Chondrocyte (in vitro differentiated cells): ENCODE data around the gene RNF125. TPM values are rescaled to one million over a fixed set of nuclear protein-coding genes. Genes with fewer than 3 reads are reported as not detected.
"Not testable (repeated sequence)": the region's sequence is repeated elsewhere in the genome, so short reads cannot be mapped to it uniquely, and the experiment has no call there.

Experiments
- DNase-seq: peaks from one replicate; pipeline ENCODE4 v3.0.0; 2021; ENCODE audit warnings: mixed read lengths, low spot score
- H3K27ac Mint-ChIP-seq: one replicate; pipeline ENCODE4 v1.8.0; 2021; ENCODE audit warnings: mild to moderate bottlenecking, moderate library complexity, mixed read lengths; ENCODE audit not compliant: unreplicated experiment
- H3K27me3 Mint-ChIP-seq: 2 replicates; pipeline ENCODE4 v1.8.0; 2021; ENCODE audit warnings: low read depth, mixed read lengths
- H3K36me3 Mint-ChIP-seq: 2 replicates; pipeline ENCODE4 v1.8.0; 2021; ENCODE audit warnings: low read depth, mixed read lengths
- H3K4me1 Mint-ChIP-seq: 2 replicates; pipeline ENCODE4 v1.8.0; 2021; ENCODE audit warnings: low read depth, mild to moderate bottlenecking, mixed read lengths
- H3K4me3 Mint-ChIP-seq: one replicate; pipeline ENCODE4 v1.8.0; 2021; ENCODE audit warnings: mild to moderate bottlenecking, moderate library complexity, mixed read lengths; ENCODE audit not compliant: unreplicated experiment
- H3K9me3 Mint-ChIP-seq: 2 replicates; pipeline ENCODE4 v1.8.0; 2021; ENCODE audit warnings: low read depth, mixed read lengths
- CTCF ChIP-seq: fragments of 200-600 bp; sonication (generic); IDR thresholded peaks from 2 replicates; pipeline ENCODE4 v1.5.0; 2021; ENCODE audit warnings: antibody characterized with exemption, mild to moderate bottlenecking, moderate library complexity
- total RNA-seq: library from RNA; stranded (reverse); gene quantifications from 3 replicates; pipeline ENCODE4 v1.2.1, GENCODE V29; 2021

The RNF125 gene
- total RNA-seq, 1 donor from 2014 or later: 0.60 TPM

- H3K27ac Mint-ChIP-seq: no peak overlapping the region
- no peak for DNase-seq
Measured at GRCh38 chr18:32078845-32079244, 60.2 kb downstream of the RNF125 start.

GRCh38 chr18:32081881-32082280 lies 63.3 kb downstream of the RNF125 start:
- no peak for DNase-seq

More at GRCh38 chr18:32078845-32079244, 60.2 kb downstream of the RNF125 start:
- peaks cover 2% of the 10 kb centered on the region for H3K9me3 Mint-ChIP-seq
- no peak overlapping the region for H3K4me3 Mint-ChIP-seq
- H3K27me3 Mint-ChIP-seq: peaks cover 1% of the 10 kb centered on the region
- no peaks in the 10 kb centered on the region for H3K36me3 Mint-ChIP-seq
- H3K4me1 Mint-ChIP-seq: peaks cover 8% of the 10 kb centered on the region
- TF ChIP-seq CTCF: no peak

GRCh38 chr18:32083781-32084180 lies 65.2 kb downstream of the RNF125 start:
- no peak overlapping the region for H3K4me3 Mint-ChIP-seq
- no peak overlapping the region for H3K27ac Mint-ChIP-seq
- peaks cover 1% of the 10 kb centered on the region for H3K27me3 Mint-ChIP-seq
- H3K4me1 Mint-ChIP-seq: peaks cover 14% of the 10 kb centered on the region
- no peak for TF ChIP-seq CTCF
- H3K36me3 Mint-ChIP-seq: no peaks in the 10 kb centered on the region
- peaks cover 2% of the 10 kb centered on the region for H3K9me3 Mint-ChIP-seq
- DNase-seq: no peak

More at GRCh38 chr18:32081881-32082280, 63.3 kb downstream of the RNF125 start:
- H3K36me3 Mint-ChIP-seq: no peaks in the 10 kb centered on the region
- H3K27me3 Mint-ChIP-seq: peaks cover 1% of the 10 kb centered on the region
- no peak overlapping the region for H3K4me3 Mint-ChIP-seq
- peak overlapping the region; percentile 34 for H3K27ac Mint-ChIP-seq
- no peak for TF ChIP-seq CTCF
- H3K4me1 Mint-ChIP-seq: peaks cover 14% of the 10 kb centered on the region
- H3K9me3 Mint-ChIP-seq: peaks cover 2% of the 10 kb centered on the region

- H3K4me3 Mint-ChIP-seq: no peak overlapping the region
Measured at GRCh38 chr18:32086881-32087280, 68.3 kb downstream of the RNF125 start.

GRCh38 chr18:32090831-32091230 lies 72.2 kb downstream of the RNF125 start:
- peak overlapping the region; percentile 36 for H3K27ac Mint-ChIP-seq
- peak overlapping the region; percentile 36 for H3K4me3 Mint-ChIP-seq
- not testable (repeated sequence) for DNase-seq, H3K9me3 Mint-ChIP-seq, H3K36me3 Mint-ChIP-seq, H3K27me3 Mint-ChIP-seq
- peaks cover 30% of the 10 kb centered on the region for H3K4me1 Mint-ChIP-seq

More at GRCh38 chr18:32086881-32087280, 68.3 kb downstream of the RNF125 start:
- no peak for TF ChIP-seq CTCF
- DNase-seq: no peak
- H3K27me3 Mint-ChIP-seq: peaks cover 1% of the 10 kb centered on the region
- no peaks in the 10 kb centered on the region for H3K36me3 Mint-ChIP-seq
- H3K27ac Mint-ChIP-seq: no peak overlapping the region
- no peaks in the 10 kb centered on the region for H3K9me3 Mint-ChIP-seq
- peaks cover 15% of the 10 kb centered on the region for H3K4me1 Mint-ChIP-seq

- H3K27me3 Mint-ChIP-seq: no peaks in the 10 kb centered on the region
- peaks cover 30% of the 10 kb centered on the region for H3K4me1 Mint-ChIP-seq
- peak overlapping the region; percentile 97 for H3K27ac Mint-ChIP-seq
- H3K4me3 Mint-ChIP-seq: peak overlapping the region; percentile 83
- TF ChIP-seq CTCF: no peak
- DNase-seq: no peak
- H3K36me3 Mint-ChIP-seq: peaks cover 2% of the 10 kb centered on the region
- no peaks in the 10 kb centered on the region for H3K9me3 Mint-ChIP-seq
Measured at GRCh38 chr18:32091325-32091723, 72.7 kb downstream of the RNF125 start.
